Astrocyte (in vitro differentiated cells and primary cell): Measurements from ENCODE around the gene SEC22A. TPM values are rescaled to one million over a fixed set of nuclear protein-coding genes. Genes with fewer than 3 reads are reported as not detected.

ENCODE experiments used
- DNase-seq: peaks from one replicate; pipeline ENCODE4 v3.0.0-alpha.2; 2010; ENCODE audit warnings: low read depth
- FAIRE-seq: peaks from 2 replicates; lab custom pipeline; 2011; peaks lifted over from hg19 to GRCh38; lab: Jason Lieb, UNC
- H2AFZ ChIP-seq: 2 replicates; pipeline ENCODE4 v1.6.0; 2012; ENCODE audit warnings: low read depth, low read length, inconsistent platforms
- H3K27ac ChIP-seq: 2 replicates; pipeline ENCODE4 v1.5.1; 2011; ENCODE audit warnings: low read depth, low read length, inconsistent platforms
- H3K27me3 ChIP-seq: 2 replicates; pipeline ENCODE4 v1.6.0; 2011; ENCODE audit warnings: low read length, inconsistent platforms; ENCODE audit not compliant: insufficient read depth
- H3K36me3 ChIP-seq: 2 replicates; pipeline ENCODE4 v1.5.1; 2011; ENCODE audit warnings: low read length, inconsistent platforms; ENCODE audit not compliant: insufficient read depth
- H3K4me1 ChIP-seq: 2 replicates; pipeline ENCODE4 v1.5.1; 2011; ENCODE audit warnings: low read length, inconsistent platforms; ENCODE audit not compliant: insufficient read depth
- H3K4me2 ChIP-seq: 2 replicates; pipeline ENCODE4 v1.6.0; 2012; ENCODE audit warnings: low read length, inconsistent platforms
- H3K4me3 ChIP-seq: 2 replicates; pipeline ENCODE4 v1.5.1; 2011; ENCODE audit warnings: low read depth, mild to moderate bottlenecking, low read length, inconsistent platforms; ENCODE audit not compliant: insufficient read depth
- H3K79me2 ChIP-seq: 2 replicates; pipeline ENCODE4 v1.6.0; 2012; ENCODE audit warnings: mild to moderate bottlenecking, low read length, inconsistent platforms; ENCODE audit not compliant: insufficient read depth
- H3K9ac ChIP-seq: 2 replicates; pipeline ENCODE4 v1.6.0; 2012; ENCODE audit warnings: mild to moderate bottlenecking, low read length, inconsistent platforms
- H3K9me3 ChIP-seq: 2 replicates; pipeline ENCODE4 v1.5.1; 2012; ENCODE audit warnings: low read depth, mild to moderate bottlenecking, low read length, inconsistent platforms; ENCODE audit not compliant: insufficient read depth
- H4K20me1 ChIP-seq: 2 replicates; pipeline ENCODE4 v1.6.0; 2012; ENCODE audit warnings: low read length, inconsistent platforms; ENCODE audit not compliant: insufficient read depth
- H3K27ac Mint-ChIP-seq: one replicate; pipeline ENCODE4 v1.8.0; 2021; ENCODE audit warnings: mild to moderate bottlenecking, mixed read lengths; ENCODE audit not compliant: unreplicated experiment
- H3K27me3 Mint-ChIP-seq: one replicate; pipeline ENCODE4 v1.8.0; 2021; ENCODE audit warnings: low read depth, mixed read lengths; ENCODE audit not compliant: unreplicated experiment
- H3K36me3 Mint-ChIP-seq: one replicate; pipeline ENCODE4 v1.8.0; 2021; ENCODE audit warnings: low read depth, mixed read lengths; ENCODE audit not compliant: unreplicated experiment
- H3K4me1 Mint-ChIP-seq: one replicate; pipeline ENCODE4 v1.8.0; 2021; ENCODE audit warnings: low read depth, mixed read lengths; ENCODE audit not compliant: unreplicated experiment
- H3K4me3 Mint-ChIP-seq: one replicate; pipeline ENCODE4 v1.8.0; 2021; ENCODE audit warnings: mild to moderate bottlenecking, moderate library complexity, mixed read lengths; ENCODE audit not compliant: unreplicated experiment
- H3K9me3 Mint-ChIP-seq: one replicate; pipeline ENCODE4 v1.8.0; 2021; ENCODE audit warnings: mild to moderate bottlenecking, mixed read lengths; ENCODE audit not compliant: unreplicated experiment
- CTCF ChIP-seq: IDR thresholded peaks from 2 replicates; pipeline ENCODE4 v1.5.1; 2011; ENCODE audit warnings: low read depth, mild to moderate bottlenecking, inconsistent platforms, low read length, moderate library complexity; ENCODE audit not compliant: insufficient read depth
- EZH2 ChIP-seq: IDR thresholded peaks from 2 replicates; pipeline ENCODE4 v1.6.1; 2012; ENCODE audit warnings: mild to moderate bottlenecking, low read length, inconsistent platforms; ENCODE audit not compliant: insufficient read depth
- total RNA-seq: library from RNA; stranded (reverse); gene quantifications from 2 replicates; pipeline ENCODE4 v1.2.1, GENCODE V29; 2021

SEC22A gene
- total RNA-seq, 1 donor from 2014 or later = 10.9 TPM

- H2AFZ ChIP-seq = no peak overlapping the region
- H3K36me3 ChIP-seq = no peaks in the 10 kb centered on the region
- Mint-ChIP-seq H3K4me1 (no peaks in the 10 kb centered on the region), H3K9me3 (no peaks in the 10 kb centered on the region), H3K27ac (no peak overlapping the region), H3K4me3 (no peak overlapping the region), H3K27me3 (peaks cover 28% of the 10 kb centered on the region), H3K36me3 (peaks cover 15% of the 10 kb centered on the region)
- H3K27me3 ChIP-seq = no peaks in the 10 kb centered on the region
- DNase-seq = no peak
- H3K27ac ChIP-seq = no peak overlapping the region
- H3K4me1 ChIP-seq = no peaks in the 10 kb centered on the region
- H3K9me3 ChIP-seq = no peaks in the 10 kb centered on the region
- H3K4me2 ChIP-seq = no peak overlapping the region
- no peak overlapping the region for H3K9ac ChIP-seq
- FAIRE-seq = no peak
- H3K79me2 ChIP-seq = no peaks in the 10 kb centered on the region
- H4K20me1 ChIP-seq = peaks cover 6% of the 10 kb centered on the region
- no peak for TF ChIP-seq EZH2
- no peak for TF ChIP-seq CTCF
- no peak overlapping the region for H3K4me3 ChIP-seq
Observed at GRCh38 chr3:123282461-123282860, 80.7 kb downstream of the SEC22A start.

GRCh38 chr3:123283074-123283473, 81.3 kb downstream of the SEC22A start:
- H2AFZ ChIP-seq = no peak overlapping the region
- Mint-ChIP-seq H3K4me3 (no peak overlapping the region), H3K4me1 (no peaks in the 10 kb centered on the region), H3K27ac (no peak overlapping the region), H3K27me3 (peaks cover 28% of the 10 kb centered on the region), H3K9me3 (no peaks in the 10 kb centered on the region), H3K36me3 (peaks cover 15% of the 10 kb centered on the region)
- no peak overlapping the region for H3K4me2 ChIP-seq
- H3K9me3 ChIP-seq = no peaks in the 10 kb centered on the region
- H3K27ac ChIP-seq = no peak overlapping the region
- peaks cover 10% of the 10 kb centered on the region for H4K20me1 ChIP-seq
- no peaks in the 10 kb centered on the region for H3K36me3 ChIP-seq
- no peak for FAIRE-seq
- no peaks in the 10 kb centered on the region for H3K4me1 ChIP-seq
- DNase-seq = no peak
- no peaks in the 10 kb centered on the region for H3K79me2 ChIP-seq
- TF ChIP-seq EZH2 = no peak
- no peak for TF ChIP-seq CTCF
- no peak overlapping the region for H3K9ac ChIP-seq
- H3K4me3 ChIP-seq = no peak overlapping the region
- no peaks in the 10 kb centered on the region for H3K27me3 ChIP-seq

- Mint-ChIP-seq H3K9me3 (no peaks in the 10 kb centered on the region), H3K4me1 (no peaks in the 10 kb centered on the region), H3K4me3 (no peak overlapping the region), H3K27ac (no peak overlapping the region), H3K36me3 (peaks cover 15% of the 10 kb centered on the region), H3K27me3 (peaks cover 28% of the 10 kb centered on the region)
- no peak overlapping the region for H3K4me3 ChIP-seq
- no peaks in the 10 kb centered on the region for H3K4me1 ChIP-seq
- no peaks in the 10 kb centered on the region for H3K79me2 ChIP-seq
- no peak overlapping the region for H3K4me2 ChIP-seq
- no peak overlapping the region for H3K9ac ChIP-seq
- H3K36me3 ChIP-seq = no peaks in the 10 kb centered on the region
- no peak for TF ChIP-seq CTCF
- TF ChIP-seq EZH2 = no peak
- DNase-seq (no peak), FAIRE-seq (no peak)
- no peaks in the 10 kb centered on the region for H3K27me3 ChIP-seq
- peaks cover 10% of the 10 kb centered on the region for H4K20me1 ChIP-seq
- H2AFZ ChIP-seq = no peak overlapping the region
- H3K27ac ChIP-seq = no peak overlapping the region
- H3K9me3 ChIP-seq = no peaks in the 10 kb centered on the region
Observed at GRCh38 chr3:123283657-123284398, 82.1 kb downstream of the SEC22A start.
